Dermis microvascular lymphatic vessel endothelial cell (primary cell): ENCODE data around the gene TSEN54. TPM values are rescaled to one million over a fixed set of nuclear protein-coding genes. Genes with fewer than 3 reads are reported as not detected.
"Not testable (repeated sequence)": the region's sequence is repeated elsewhere in the genome, so short reads cannot be mapped to it uniquely, and the experiment has no call there.

Source experiments
- DNase-seq, 2 donors: peaks; one replicate each; pipeline versions ENCODE4 v3.0.0 to v3.0.0-alpha.2; 2010; ENCODE audit warnings: low read depth in 2 of 2
- total RNA-seq: library from RNA; depleted of rRNA; stranded (reverse); fragments of >200 nt; gene quantifications from 2 replicates; pipeline ENCODE4 v1.2.1, GENCODE V29; 2014

The TSEN54 gene
- total RNA-seq, 1 donor from 2014 or later, result 10.7 TPM

GRCh38 chr17:75518201-75518600 is 1.9 kb downstream of the TSEN54 start:
- no peak for DNase-seq

GRCh38 chr17:75518983-75519537 is 2.7 kb downstream of the TSEN54 start:
- DNase-seq, result no peak

GRCh38 chr17:75520413-75520812 is 4.1 kb downstream of the TSEN54 start:
- not testable (repeated sequence) for DNase-seq

DNA sequence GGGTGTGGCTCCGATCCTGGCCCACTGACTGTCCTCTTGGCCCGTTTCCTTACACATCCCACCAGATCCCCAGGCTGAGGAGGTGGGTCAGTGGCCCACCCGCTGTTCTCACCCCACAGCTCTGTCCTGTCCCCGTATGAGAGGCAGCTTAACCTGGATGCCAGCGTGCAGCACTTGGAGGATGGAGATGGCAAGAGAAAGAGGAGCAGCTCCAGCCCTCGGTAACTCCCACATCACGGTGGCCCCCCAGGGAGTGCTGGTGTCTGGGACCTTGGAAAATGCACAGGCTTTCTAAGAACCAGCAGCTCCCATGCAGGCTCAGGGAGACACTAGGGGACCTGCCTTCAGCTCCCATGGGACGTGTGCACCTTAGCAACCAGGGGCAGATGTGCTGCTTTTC is 5.0 kb downstream of the TSEN54 start:
- no peak for DNase-seq

DNA sequence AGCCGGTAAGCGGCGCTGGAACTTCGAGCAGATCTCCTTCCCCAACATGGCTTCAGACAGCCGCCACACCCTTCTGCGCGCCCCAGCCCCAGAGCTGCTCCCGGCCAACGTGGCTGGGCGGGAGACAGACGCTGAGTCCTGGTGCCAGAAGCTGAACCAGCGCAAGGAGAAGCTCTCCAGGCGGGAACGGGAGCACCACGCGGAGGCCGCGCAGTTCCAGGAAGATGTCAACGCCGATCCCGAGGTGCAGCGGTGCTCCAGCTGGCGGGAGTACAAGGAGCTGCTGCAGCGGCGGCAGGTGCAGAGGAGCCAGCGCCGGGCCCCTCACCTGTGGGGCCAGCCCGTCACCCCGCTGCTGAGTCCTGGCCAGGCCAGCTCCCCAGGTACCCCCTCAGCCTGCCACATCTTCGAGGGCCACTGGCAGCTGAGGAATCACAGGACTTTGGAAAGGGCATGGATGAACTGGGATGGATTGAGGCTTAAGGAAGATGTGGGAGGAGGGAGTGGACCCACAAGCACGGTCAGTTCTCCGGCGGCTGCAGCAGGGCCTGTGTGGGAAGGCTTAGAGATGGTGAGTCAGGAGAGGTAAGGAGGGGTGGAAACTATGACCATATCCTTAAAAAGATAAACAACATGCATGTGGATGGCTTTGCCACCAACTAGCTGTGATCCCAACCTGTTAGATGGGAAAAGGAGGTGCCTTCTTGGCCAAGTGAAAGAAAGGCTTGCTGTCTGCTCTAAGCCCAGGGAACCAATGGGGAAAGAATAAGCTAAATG is 5.8 kb downstream of the TSEN54 start:
- no peak for DNase-seq

- no peak for DNase-seq
Measured at GRCh38 chr17:75523647-75524046, 7.3 kb downstream of the TSEN54 start.

DNA sequence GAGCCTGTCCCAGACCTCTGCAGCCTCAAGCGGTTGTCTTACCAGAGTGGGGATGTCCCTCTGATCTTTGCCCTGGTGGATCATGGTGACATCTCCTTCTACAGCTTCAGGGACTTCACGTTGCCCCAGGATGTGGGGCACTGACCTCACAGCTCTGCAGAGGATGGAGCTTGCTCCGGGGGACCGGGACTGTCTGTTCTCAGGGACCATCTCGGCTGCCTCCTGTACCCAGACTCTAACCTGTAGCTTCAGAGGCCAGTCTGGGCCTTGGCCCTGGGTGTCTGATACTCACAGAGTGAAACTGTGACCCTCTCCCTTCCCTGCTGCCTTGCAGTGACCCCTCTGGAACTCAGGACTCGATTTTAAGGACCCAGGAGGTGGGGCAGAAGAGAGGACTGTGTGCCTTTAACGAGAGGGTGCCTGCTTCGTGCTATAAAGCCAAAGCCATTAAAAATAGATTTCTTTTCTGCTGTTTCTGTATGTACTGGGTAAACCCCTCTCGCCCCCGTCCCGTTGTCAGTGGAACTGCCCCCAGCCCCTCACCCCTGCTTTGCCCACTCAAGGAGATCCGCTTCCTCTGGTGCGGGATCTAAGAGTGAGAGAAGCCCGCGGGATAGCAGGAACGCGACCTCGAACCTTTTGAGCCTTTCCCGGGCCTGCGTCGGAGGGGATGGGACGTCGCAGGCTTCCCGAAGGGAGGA is 8.1 kb downstream of the TSEN54 start:
- no peak for DNase-seq

DNA sequence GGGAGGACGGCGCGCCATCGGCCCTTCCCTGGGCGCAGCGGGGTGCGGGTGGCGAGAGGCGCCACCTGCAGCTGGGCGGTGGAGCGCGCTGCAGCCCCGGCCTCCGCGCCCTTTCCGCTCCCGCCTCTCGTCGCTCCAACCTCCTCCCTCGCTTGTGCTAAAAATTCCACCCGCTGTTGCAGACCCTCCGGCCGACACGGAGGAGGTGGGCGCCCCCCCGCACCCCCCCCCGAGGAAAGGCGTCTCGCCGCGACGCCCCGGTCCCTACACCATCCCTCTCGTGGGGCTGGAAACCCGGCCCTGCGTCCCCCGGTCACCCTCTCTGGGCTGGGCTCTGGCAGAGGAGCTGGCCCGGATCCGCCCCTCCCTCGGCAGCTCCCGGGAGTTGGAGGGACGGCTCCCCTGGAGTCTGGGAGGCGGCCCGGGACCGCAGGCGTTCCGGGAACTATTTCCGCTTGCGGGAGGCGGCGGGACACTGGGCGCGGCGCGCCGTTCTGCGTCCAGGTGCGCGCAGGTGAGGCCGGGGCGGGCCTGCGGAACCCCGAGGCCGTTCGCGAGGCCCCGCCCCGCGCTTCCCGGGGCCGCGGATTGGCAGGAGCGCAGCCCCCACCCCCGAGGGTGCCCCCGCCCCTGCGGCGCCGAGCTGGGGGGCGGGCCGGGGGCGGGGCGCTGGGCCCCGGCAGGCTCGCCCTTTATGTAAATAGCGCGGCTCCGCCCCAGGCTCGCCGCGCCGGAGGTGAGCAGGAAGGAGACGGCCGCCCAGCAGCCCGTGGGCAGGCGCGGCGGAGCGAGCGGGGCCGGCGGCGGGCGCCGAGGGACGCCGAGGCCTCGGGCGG is 8.9 kb downstream of the TSEN54 start, which contains the start of gene LLGL2:
TSS of gene LLGL2 (plus strand) at position 728 of the 836 bp plus-strand sequence. CDS start 17,730 bp downstream, outside the sequence.
- peak; percentile 34 to 72 for DNase-seq

DNA sequence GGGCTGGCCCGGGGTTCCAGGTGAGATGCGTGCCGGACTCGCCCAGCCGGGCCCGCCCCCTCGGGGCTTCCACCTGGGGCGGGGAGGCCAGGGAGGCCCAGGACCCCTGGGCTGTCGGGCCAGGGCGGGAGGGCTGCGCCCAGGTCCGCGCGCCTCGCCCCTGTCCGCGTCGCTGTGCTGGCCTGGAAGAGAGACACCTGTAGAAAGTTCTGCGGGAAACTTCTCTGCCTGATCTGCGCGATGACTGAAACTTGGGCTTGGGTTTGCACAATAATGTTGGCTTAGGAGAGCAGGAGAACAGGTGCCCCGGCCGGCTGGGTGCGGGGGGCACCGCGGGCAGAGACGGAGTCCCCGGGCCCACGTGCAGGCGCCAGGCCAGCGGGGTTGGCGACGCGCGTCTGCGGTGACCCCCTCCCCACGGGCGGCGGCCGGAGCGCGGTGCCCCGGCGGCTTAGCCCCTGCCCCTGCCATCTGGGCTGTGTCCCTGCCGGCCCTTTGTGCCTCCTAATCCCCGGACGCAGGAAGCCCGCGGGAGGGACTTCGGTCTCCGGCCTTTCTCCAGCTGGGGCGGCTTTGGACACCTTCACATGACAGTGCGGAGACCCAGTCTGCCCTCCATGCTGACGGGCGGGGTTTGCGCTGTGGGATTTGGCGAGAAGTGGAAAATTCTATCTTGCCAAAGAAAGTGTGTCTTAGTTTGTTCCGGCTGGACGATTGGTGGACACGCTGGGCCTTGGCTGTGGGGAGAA is 9.7 kb downstream of the TSEN54 start:
- DNase-seq, result no peak

DNA sequence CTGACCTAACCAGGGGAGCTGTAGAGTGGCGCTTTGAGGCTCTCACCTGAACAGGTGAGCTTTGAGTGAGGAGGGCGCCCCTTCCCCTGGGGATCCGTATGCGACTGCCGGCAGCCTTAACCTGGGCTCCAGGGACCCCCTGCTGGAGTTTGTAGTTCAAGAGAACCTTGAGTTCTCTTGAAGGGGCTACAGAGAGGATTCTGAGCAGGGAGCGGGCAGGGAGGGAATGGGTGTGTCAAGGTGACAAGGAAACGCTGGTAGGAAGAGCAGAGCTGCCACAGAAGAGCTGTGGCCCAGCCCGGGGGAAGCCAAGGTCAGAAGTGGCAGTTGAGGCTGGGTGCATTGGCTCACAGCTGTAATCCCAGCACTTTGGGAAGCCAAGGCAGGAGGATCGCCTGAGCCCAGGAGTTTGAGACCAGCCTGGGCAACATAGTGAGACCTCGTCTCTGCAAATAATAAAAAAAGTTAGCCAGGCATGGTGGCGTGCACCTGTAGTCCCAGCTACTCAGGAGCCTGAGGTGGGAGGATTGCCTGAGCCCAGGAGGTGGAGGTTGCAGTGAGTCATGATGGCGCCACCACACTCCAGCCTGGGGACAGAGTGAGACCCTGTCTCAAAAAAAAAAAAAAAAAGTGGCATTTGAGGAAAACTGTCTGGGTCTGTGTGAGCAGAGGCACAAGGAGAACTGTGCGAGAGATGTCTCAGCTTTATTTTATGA is 10.4 kb downstream of the TSEN54 start:
- no peak for DNase-seq

DNA sequence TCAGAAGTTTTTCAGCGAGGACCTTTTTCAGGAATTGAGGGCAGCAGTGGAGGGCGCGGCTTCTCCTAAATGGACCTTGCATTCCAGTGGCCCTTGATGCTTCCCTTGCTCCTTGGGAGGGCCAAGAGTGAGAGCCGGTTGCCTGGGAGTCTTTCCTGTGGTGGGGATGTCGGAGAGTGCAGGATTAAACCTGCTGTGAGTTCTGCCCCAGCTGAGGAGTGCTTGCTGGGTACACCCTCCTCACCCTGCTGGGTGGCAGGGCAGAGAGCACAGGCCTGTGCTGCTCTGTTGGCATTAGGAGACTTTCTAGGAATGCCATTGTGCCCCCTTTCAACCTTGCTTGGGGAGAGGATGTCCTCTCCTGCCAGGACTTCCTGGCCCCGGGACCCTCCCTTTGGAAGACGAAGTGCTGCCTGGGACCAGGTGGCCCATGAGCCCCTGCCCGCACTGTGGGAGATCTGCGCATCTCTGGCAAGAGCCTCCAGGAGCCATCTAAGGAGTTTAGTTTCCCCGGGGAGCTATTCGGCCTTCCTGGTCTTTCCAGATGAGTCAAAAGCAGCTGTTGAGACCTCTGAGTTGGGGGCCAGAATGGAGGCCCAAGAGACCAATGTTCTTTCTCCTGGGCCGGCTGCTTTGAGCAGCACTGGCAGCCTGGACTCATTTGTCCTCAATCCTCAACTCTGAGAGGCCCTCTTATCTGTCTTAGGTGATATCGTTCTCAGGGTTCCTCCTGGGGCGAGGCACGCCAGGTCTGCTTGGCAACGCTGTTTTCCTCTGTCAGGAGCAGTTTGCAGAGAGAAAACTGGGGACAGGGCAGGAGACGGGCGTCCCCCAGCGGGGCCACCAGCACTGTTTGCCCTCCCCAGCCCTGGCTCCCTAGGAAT is 14.8 kb downstream of the TSEN54 start:
- no peak for DNase-seq

DNA sequence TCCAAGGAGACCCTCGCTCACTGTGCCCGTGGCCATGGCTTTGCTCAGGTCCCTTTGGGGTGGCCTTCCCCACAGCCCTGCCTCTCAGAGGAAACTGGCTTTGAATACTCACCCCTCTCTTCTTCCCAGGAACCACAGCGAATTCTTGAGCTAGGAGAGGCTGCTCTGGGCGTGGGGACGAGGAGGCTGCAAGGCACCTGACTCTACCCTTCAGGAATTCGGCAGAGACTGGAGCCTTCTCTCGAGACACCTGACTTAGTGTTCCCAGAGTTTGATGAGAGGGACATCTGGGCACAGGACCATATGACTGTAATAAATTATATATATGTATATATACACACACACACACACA is 15.4 kb downstream of the TSEN54 start:
- no peak for DNase-seq

GRCh38 chr17:75535119-75535537 is 18.8 kb downstream of the TSEN54 start:
- no peak for DNase-seq

DNA sequence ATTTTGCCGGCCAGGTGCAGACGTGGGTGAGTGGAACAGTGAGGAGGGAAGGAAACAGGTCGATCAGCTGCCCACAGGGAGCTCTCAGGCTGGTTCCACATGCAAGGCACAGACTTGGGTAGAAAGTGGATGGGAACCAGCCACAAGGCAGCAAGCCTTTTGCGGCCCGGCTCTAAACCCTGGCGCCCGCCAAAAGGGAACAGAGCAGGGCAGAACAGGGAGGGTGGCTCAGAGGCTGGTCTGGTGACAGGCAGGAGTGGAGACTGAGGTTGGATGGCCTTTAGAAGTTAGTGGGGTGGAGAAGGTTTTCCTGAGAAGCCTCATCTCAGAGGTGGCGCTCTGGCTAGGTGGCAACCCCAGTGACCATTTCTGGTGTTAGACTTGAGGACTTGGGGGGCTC is 19.5 kb downstream of the TSEN54 start:
- no peak for DNase-seq

DNA sequence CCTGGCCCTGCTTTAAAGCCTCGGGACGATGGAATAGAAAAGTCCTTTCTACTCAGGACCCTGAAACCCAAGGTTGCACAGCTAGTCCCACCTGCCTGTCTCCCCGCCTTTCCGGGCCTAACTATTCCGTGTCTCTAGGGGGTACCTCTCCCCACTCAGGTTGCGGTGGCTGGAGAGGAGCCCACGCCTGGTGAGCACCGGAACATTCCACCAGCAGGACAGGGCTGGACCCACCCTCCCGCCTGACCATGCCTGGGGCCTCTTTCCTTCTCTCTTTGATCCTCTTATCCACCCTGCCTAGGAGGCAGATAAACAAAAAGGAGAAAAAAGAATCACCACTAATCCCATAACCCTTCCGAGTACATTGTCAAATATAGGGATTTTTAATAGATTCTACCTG is 20.0 kb downstream of the TSEN54 start:
- no peak for DNase-seq

GRCh38 chr17:75539967-75540729 is 23.8 kb downstream of the TSEN54 start:
- DNase-seq, result no peak

- DNase-seq, result no peak
Measured at GRCh38 chr17:75540923-75541503, 24.7 kb downstream of the TSEN54 start.

DNA sequence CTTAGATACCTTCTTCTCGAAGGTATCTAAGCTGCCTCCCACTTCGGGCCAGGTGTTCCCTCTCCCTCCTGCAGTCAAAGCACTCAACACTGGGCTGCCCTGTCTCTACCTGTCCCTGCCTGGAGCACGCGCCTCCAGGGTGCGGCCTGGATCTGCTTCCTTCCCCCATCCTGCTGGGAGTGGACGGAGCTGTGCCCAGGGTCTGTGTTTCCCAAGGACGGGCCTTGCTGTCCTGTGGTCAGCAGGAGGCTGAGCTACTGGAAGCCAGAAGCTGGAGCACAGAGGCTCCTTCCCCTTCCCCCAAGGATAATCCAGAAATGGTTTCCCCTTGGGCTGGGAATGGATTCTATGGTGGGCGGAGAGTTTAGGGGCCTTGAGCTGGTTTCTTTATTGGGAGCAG is 25.9 kb downstream of the TSEN54 start:
- no peak for DNase-seq
